ENCODE data around the gene PRRT4.

- TF ChIP-seq CTCF (IDR thresholded peaks at IDR 0.05 in 2 of 3, conservative IDR thresholded peaks at IDR 0.05 in 1 of 3; ENCODE audit: insufficient read depth in 2 of 3, low read depth in 1 of 3, low read length in 3 of 3), result no peak
- no peak for TF ChIP-seq TEAD1 (CRISPR knock-in tag; IDR thresholded peaks at IDR 0.05)
Measured at GRCh38 chr7:128362670-128363069, 1.2 kb upstream of the PRRT4 start.

Data from K562 (cell line).